Activated naive CD8-positive, alpha-beta T cell treated with anti-CD3 and anti-CD28 coated beads, Interleukin-2, amount 50 U/mL, for 16 hours (primary cell): ENCODE results near the gene OSBPL3.

Source experiments
- DNase-seq: peaks from one replicate; pipeline ENCODE4 v3.0.0-alpha.2; 2020; ENCODE audit warnings: low read depth, low spot score

OSBPL3 gene

GRCh38 chr7:24763303-24763901 is 216.6 kb downstream of the OSBPL3 start:
- DNase-seq: no peak

- DNase-seq: no peak
These were observed 217.2 kb downstream of the OSBPL3 start for GRCh38 chr7:24762771-24763170.

GRCh38 chr7:24760968-24761367 is 219.0 kb downstream of the OSBPL3 start:
- no peak for DNase-seq

- DNase-seq: no peak
These were observed 222.4 kb downstream of the OSBPL3 start, which contains the start of gene GSDME for GRCh38 chr7:24757353-24758275. Gene GSDME, minus strand, starts transcription at chr7:24757464. Its CDS starts 7,690 bp downstream, at chr7:24749774.

GRCh38 chr7:24756545-24757352 is 223.2 kb downstream of the OSBPL3 start:
- no peak for DNase-seq

GRCh38 chr7:24755541-24756407 is 224.2 kb downstream of the OSBPL3 start:
- no peak for DNase-seq

- no peak for DNase-seq
These were observed 225.0 kb downstream of the OSBPL3 start for GRCh38 chr7:24754906-24755506.

- DNase-seq: no peak
These were observed 227.7 kb downstream of the OSBPL3 start for GRCh38 chr7:24752073-24752800.

GRCh38 chr7:24751484-24751883 is 228.5 kb downstream of the OSBPL3 start:
- DNase-seq: no peak

- DNase-seq: no peak
These were observed 229.4 kb downstream of the OSBPL3 start for GRCh38 chr7:24750441-24751055.

GRCh38 chr7:24748521-24748920 is 231.5 kb downstream of the OSBPL3 start:
- DNase-seq: no peak
